DND-41 (cell line): ENCODE measurements around the gene KRTAP2-4.
"Not testable (repeated sequence)": the region's sequence is repeated elsewhere in the genome, so short reads cannot be mapped to it uniquely, and the experiment has no call there.

Experiments
- ATAC-seq: fragments of 200-7000 bp; cut with Tn5 transposase; 3 replicates; pipeline ENCODE4 v1.9.1; 2021; ENCODE audit warnings: low read depth; ENCODE audit not compliant: insufficient read depth
- DNase-seq: peaks from one replicate; pipeline ENCODE4 v3.0.0-alpha.2; 2020
- H2AFZ ChIP-seq: 2 replicates; pipeline ENCODE4 v1.6.0; 2012; ENCODE audit warnings: low read depth, low read length
- H3K27ac ChIP-seq: 2 replicates; pipeline ENCODE4 v1.5.1; 2012; ENCODE audit warnings: low read length, inconsistent platforms
- H3K27me3 ChIP-seq: fragments of 200-600 bp; sonication (generic); 2 replicates; pipeline ENCODE4 v1.6.0; 2012; ENCODE audit warnings: low read length, mild to moderate bottlenecking, inconsistent platforms; ENCODE audit not compliant: insufficient read depth, poor library complexity
- H3K36me3 ChIP-seq: 2 replicates; pipeline ENCODE4 v1.5.1; 2012; ENCODE audit warnings: low read length, inconsistent platforms; ENCODE audit not compliant: insufficient read depth
- H3K4me1 ChIP-seq: 2 replicates; pipeline ENCODE4 v1.5.1; 2012; ENCODE audit warnings: mild to moderate bottlenecking, low read length; ENCODE audit not compliant: insufficient read depth
- H3K4me2 ChIP-seq: 2 replicates; pipeline ENCODE4 v1.6.0; 2012; ENCODE audit warnings: mild to moderate bottlenecking, moderate library complexity, low read length, inconsistent platforms; ENCODE audit not compliant: insufficient read depth
- H3K4me3 ChIP-seq, 2 experiments: fragments of 200-600 bp in 1 of 2; shearing (Covaris generic) in 1 of 2; 2 replicates each; pipeline ENCODE4 v1.5.1; 2012 to 2016; ENCODE audit warnings: inconsistent platforms in 2 of 2, low read length in 2 of 2, mild to moderate bottlenecking in 2 of 2, low read depth in 1 of 2, moderate library complexity in 1 of 2
- H3K79me2 ChIP-seq: 2 replicates; pipeline ENCODE4 v1.6.0; 2012; ENCODE audit warnings: low read length, inconsistent platforms; ENCODE audit not compliant: insufficient read depth
- H3K9ac ChIP-seq: 2 replicates; pipeline ENCODE4 v1.6.0; 2012; ENCODE audit warnings: low read depth, mild to moderate bottlenecking, inconsistent platforms, low read length, moderate library complexity
- H3K9me3 ChIP-seq: 2 replicates; pipeline ENCODE4 v1.5.1; 2012; ENCODE audit warnings: low read length, moderate library complexity, mild to moderate bottlenecking, inconsistent platforms; ENCODE audit not compliant: insufficient read depth, severe bottlenecking
- H4K20me1 ChIP-seq: 2 replicates; pipeline ENCODE4 v1.6.0; 2012; ENCODE audit warnings: low read length; ENCODE audit not compliant: insufficient read depth
- EZH2 ChIP-seq: IDR thresholded peaks from 3 replicates; pipeline ENCODE4 v1.6.1; 2012; ENCODE audit warnings: borderline replicate concordance, low read depth, mild to moderate bottlenecking, moderate library complexity, low read length, inconsistent platforms; ENCODE audit not compliant: severe bottlenecking
- TF ChIP-seq, protein P1 (sequence below): IDR thresholded peaks from 2 replicates; pipeline ENCODE4 v1.5.1; 2012; ENCODE audit warnings: borderline replicate concordance, low read length, moderate library complexity, mild to moderate bottlenecking; ENCODE audit not compliant: poor library complexity, severe bottlenecking; ENCODE audit errors: extremely low read depth

The KRTAP2-4 gene

GRCh38 chr17:41069031-41069430 lies 3.4 kb upstream of the KRTAP2-4 start:
- Histone ChIP-seq H3K79me2 (no peaks in the 10 kb centered on the region), H2AFZ (no peak overlapping the region), H3K9ac (no peak overlapping the region), H3K27me3 (peaks cover 4% of the 10 kb centered on the region), H3K4me1 (no peaks in the 10 kb centered on the region), H4K20me1 (no peaks in the 10 kb centered on the region), H3K9me3 (no peaks in the 10 kb centered on the region), H3K4me2 (no peak overlapping the region), H3K36me3 (no peaks in the 10 kb centered on the region), H3K4me3 (no peak overlapping the region), H3K27ac (no peak overlapping the region)
- ATAC-seq (no peak), DNase-seq (no peak)
- TF ChIP-seq, protein P1, sequence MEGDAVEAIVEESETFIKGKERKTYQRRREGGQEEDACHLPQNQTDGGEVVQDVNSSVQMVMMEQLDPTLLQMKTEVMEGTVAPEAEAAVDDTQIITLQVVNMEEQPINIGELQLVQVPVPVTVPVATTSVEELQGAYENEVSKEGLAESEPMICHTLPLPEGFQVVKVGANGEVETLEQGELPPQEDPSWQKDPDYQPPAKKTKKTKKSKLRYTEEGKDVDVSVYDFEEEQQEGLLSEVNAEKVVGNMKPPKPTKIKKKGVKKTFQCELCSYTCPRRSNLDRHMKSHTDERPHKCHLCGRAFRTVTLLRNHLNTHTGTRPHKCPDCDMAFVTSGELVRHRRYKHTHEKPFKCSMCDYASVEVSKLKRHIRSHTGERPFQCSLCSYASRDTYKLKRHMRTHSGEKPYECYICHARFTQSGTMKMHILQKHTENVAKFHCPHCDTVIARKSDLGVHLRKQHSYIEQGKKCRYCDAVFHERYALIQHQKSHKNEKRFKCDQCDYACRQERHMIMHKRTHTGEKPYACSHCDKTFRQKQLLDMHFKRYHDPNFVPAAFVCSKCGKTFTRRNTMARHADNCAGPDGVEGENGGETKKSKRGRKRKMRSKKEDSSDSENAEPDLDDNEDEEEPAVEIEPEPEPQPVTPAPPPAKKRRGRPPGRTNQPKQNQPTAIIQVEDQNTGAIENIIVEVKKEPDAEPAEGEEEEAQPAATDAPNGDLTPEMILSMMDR = no peak
- no peak for TF ChIP-seq EZH2

DNA sequence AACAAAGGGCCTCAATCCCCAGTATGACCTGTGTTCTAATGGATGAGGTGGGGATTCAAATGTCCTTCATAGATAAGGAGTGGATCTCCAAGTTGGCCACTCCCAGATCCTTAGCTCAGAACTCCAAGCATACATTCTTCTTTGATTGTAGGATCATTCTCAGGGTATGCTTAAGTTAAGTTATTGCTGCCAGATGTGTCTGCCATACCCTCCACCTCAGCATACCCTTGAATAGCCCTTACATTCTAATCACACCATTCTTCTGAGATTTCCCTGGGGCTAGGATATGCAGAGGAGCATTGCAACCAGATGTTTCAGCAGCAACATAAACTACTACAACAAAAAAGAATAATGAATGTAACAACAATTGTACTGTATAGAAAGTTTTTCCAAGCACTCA lies 1.6 kb upstream of the KRTAP2-4 start:
- TF ChIP-seq, protein P1 = no peak
- TF ChIP-seq EZH2 = no peak
- no peak overlapping the region for H3K4me2 ChIP-seq

DNA sequence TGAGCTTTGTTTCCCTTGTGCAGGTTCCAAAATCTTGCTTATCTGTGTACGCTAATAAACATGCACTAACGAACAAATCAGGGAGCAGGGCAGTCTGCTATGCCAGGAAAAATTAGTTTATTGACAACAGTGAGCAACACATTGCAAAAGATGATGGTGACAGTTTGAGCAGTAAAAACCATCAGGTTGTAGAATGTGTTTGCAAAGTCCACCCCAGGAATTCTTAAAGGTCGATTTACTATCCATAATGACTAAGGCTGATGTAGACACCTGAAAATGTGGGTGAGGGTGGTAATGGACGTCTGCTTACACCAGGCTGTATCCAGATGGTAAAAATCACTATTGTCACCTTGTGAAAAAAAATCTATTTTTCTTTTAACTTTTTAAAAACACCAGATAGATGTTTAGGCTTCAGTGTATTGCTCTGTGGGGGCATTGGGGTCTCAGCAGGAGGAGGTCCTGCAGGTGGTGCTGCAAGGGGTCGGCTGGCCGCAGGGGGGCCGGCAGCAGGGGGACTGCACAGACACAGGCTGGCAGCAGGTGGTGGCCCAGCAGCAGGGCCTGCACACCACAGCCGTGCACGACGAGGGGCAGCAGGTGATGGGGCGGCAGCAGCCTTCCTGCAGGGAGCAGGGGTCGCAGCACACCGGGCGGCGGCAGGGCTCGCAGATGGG lies 526 bp downstream of the KRTAP2-4 start:
- not testable (repeated sequence) for ATAC-seq, H3K4me3 ChIP-seq, H3K9ac ChIP-seq, H3K9me3 ChIP-seq, H3K27ac ChIP-seq, H3K36me3 ChIP-seq, H4K20me1 ChIP-seq, H3K27me3 ChIP-seq, DNase-seq, H3K4me1 ChIP-seq, H3K79me2 ChIP-seq, H2AFZ ChIP-seq, H3K4me2 ChIP-seq

More for the DNA sequence above, 1.6 kb upstream of the KRTAP2-4 start:
- no peak overlapping the region for H3K9ac ChIP-seq
- H2AFZ ChIP-seq = no peak overlapping the region
- no peaks in the 10 kb centered on the region for H3K36me3 ChIP-seq
- H4K20me1 ChIP-seq = no peaks in the 10 kb centered on the region
- no peaks in the 10 kb centered on the region for H3K9me3 ChIP-seq
- no peak overlapping the region for H3K27ac ChIP-seq
- no peak overlapping the region for H3K4me3 ChIP-seq
- no peaks in the 10 kb centered on the region for H3K4me1 ChIP-seq
- DNase-seq (no peak), ATAC-seq (no peak)
- no peaks in the 10 kb centered on the region for H3K79me2 ChIP-seq
- peaks cover 4% of the 10 kb centered on the region for H3K27me3 ChIP-seq

GRCh38 chr17:41064301-41064700 lies 1.4 kb downstream of the KRTAP2-4 start:
- no peaks in the 10 kb centered on the region for H3K79me2 ChIP-seq
- DNase-seq (no peak), ATAC-seq (no peak)
- H3K4me1 ChIP-seq = no peaks in the 10 kb centered on the region
- TF ChIP-seq, protein P1 = no peak
- no peak for TF ChIP-seq EZH2
- H2AFZ ChIP-seq = no peak overlapping the region
- H3K27ac ChIP-seq = no peak overlapping the region
- H4K20me1 ChIP-seq = no peaks in the 10 kb centered on the region
- no peak overlapping the region for H3K9ac ChIP-seq
- H3K9me3 ChIP-seq = no peaks in the 10 kb centered on the region
- no peaks in the 10 kb centered on the region for H3K36me3 ChIP-seq
- no peaks in the 10 kb centered on the region for H3K27me3 ChIP-seq
- H3K4me3 ChIP-seq = no peak overlapping the region
- no peak overlapping the region for H3K4me2 ChIP-seq
